NCI-H1092 (cell line): Measurements from ENCODE around the gene NCOR1.
A peak's percentile ranks its signal among the peaks of the same experiment; 100 is the strongest.
"Not testable (repeated sequence)": the region's sequence is repeated elsewhere in the genome, so short reads cannot be mapped to it uniquely, and the experiment has no call there.

ENCODE experiments used
- DNase-seq: peaks from one replicate; lab custom pipeline; 2025; lab: John Stamatoyannopoulos, UW

The NCOR1 gene

GRCh38 chr17:16091773-16092172, 123.6 kb downstream of the NCOR1 start:
- no peak for DNase-seq

GRCh38 chr17:16086957-16087356, 128.4 kb downstream of the NCOR1 start:
- DNase-seq: no peak

DNA sequence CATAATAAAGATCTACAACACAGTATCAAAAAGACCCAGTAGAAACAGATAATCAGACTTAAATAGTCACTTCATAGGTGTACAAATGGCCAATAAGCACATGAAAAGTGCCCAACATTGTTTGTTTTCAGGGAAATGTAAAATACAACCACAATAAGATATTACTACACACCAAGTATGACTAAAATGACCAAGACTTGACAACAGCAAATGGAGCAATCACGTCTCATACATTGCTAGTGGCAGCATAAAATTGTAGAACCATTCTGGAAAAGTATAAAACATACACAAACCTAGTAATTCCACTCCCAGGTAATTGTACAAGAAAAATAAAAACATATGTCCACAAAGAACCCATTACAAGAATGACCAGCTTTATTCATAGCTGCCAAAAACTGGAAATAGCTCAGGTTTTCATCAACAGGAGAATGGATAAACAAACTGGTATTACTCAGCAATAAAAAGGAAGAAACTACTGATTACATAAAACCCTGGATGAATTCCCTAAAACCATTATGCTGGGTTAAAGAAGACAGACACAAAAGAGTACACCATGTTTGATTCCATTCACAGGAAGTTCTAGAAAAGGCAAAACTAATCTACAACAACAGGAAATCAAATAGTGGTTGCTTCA, 130.2 kb downstream of the NCOR1 start:
- DNase-seq: no peak

- DNase-seq: no peak
Observed at GRCh38 chr17:16083223-16083622, 132.1 kb downstream of the NCOR1 start.

- no peak for DNase-seq
Observed at GRCh38 chr17:16081507-16082087, 133.7 kb downstream of the NCOR1 start.

DNA sequence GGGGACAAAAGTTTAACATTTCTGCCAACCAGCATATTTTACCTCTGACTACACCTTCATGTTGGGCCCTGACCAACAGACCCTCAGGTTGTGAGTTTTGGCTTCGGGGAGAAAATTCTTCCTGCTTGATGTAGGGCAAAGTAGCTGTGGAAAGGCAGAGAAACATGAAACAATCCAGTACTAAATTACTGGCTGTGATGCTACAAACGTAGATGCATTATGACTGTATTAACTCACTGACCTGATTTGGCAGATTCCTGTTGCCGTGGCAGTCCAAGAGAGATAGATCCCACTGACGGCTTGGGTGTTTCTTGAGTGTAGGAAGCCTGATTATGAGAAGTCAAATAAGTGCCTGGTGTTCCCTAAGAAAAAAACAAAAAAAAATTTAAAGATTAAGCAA, 135.0 kb downstream of the NCOR1 start:
- no peak for DNase-seq

GRCh38 chr17:16075949-16076348, 139.4 kb downstream of the NCOR1 start:
- DNase-seq: no peak

GRCh38 chr17:16074423-16074822, 140.9 kb downstream of the NCOR1 start:
- no peak for DNase-seq

DNA sequence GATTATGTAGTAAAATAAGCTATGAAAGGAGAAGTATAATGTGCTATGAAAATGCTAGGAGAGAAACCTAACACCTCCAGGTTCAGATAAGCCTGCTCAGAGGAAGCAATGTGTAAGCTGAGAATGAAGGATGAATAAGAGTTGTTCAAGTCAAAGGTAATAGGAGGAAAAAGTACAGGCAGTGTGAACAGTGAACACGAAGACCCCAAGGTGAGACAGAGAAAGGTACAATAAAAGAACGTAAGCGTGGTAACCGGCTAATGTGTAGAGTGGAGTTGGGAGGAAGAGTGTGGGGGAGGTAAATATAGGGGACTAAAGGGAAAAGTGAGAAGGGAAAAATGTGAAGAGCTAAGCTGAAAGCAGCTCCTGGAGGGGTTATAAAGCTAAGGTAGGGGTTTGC, 141.5 kb downstream of the NCOR1 start:
- no peak for DNase-seq

- no peak for DNase-seq
Observed at GRCh38 chr17:16072031-16072430, 143.3 kb downstream of the NCOR1 start.

DNA sequence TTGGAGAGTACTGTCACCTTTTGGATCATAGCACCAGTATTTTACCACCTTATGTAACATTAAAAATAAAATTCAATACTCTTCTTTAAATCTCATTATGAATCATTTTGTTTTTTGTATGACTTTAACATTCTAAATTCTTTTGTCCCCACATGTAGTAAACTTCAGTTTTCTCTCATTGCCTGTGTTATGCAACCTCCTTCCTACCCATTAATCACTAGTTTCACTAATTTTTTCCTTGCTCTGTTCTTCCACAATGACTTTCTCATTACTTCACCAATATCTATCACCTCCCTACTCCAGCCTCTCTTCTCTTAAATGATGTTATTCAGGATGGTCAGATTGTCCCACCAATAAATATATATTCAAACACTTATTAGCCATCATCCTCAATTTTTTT, 147.0 kb downstream of the NCOR1 start:
- no peak for DNase-seq

GRCh38 chr17:16066125-16066524, 149.2 kb downstream of the NCOR1 start:
- DNase-seq: no peak

DNA sequence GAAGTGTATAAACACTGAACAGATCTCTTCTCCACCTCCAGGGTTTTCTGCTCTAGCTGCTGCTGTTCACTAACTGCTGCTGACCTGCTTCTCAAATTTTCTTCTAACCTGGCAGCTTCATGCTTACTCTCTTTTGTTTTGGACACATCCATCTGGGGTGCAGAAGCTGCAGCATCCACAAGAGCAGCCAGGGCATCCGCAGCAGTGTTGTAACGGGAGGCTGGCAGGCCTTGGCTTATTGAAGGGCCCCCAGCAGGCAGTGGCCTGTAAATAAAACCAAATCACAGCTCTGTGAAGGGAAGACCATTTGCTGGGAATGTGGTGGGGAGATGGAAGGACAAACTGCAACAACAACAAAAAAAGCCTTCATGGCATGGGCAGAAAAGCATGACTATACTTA, 153.7 kb downstream of the NCOR1 start:
- no peak for DNase-seq

DNA sequence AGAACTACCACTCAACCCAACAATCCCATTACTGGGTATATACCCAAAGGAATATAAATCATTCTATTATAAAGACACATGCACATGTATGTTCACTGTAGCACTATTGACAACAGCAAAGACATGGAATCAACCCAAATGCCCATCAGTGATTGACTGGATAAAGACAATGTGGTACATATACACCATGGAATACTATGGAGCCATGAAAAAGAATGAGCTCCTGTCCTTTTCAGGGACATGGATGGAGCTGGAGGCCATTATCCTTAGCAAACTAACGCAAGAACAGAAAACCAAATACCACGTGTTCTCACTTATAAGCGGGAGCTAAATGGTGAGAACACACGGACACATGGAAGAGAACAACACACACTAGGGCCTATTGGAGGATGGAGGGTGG, 160.2 kb downstream of the NCOR1 start:
- not testable (repeated sequence) for DNase-seq

GRCh38 chr17:16052486-16052885, 162.8 kb downstream of the NCOR1 start:
- no peak for DNase-seq

DNA sequence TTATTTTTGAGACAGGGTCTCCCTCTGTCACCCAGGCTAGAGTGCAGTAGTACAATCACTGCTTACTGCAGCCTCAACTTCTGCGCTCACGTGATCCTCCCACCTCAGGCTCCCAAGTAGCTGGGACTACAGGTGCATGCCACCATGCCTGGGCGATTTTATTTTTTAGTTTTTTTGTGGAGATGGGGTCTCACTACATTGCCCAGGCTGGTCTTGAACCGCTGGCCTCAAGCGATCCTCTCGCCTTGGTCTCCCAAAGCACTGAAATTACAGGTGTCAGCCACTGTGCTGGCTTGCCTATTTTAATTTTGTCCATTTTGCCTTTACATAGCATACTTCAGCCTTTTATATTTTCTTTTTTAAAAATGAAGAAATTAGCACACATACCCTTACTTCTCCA, 164.5 kb downstream of the NCOR1 start:
- DNase-seq: no peak

- DNase-seq: no peak
Observed at GRCh38 chr17:16048811-16049449, 166.4 kb downstream of the NCOR1 start.

- DNase-seq: no peak
Observed at GRCh38 chr17:16046966-16047365, 168.4 kb downstream of the NCOR1 start.

- peak; percentile 10 for DNase-seq
Observed at GRCh38 chr17:16044487-16044886, 170.8 kb downstream of the NCOR1 start.

- DNase-seq: no peak
Observed at GRCh38 chr17:16040710-16041251, 174.6 kb downstream of the NCOR1 start.

DNA sequence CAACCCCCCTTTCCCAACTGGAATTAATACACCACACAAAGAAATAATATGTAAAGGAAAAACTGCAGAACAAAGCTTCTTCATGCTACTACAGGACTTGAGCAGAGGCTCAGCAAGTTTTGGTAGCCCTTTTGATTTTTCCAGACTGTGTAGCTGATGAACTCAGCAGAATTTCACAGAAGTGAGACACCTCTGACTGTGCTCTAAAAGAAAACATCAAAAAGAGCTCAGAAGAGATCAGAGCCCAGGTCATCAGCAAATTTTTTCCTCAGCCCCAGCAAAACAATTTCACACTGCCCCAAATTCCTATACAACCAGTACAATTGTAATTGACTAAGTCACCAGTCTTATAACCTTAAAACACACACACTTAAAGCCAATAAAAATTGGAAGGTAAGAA, 177.7 kb downstream of the NCOR1 start:
- DNase-seq: no peak

GRCh38 chr17:16036261-16036660, 179.1 kb downstream of the NCOR1 start:
- no peak for DNase-seq

DNA sequence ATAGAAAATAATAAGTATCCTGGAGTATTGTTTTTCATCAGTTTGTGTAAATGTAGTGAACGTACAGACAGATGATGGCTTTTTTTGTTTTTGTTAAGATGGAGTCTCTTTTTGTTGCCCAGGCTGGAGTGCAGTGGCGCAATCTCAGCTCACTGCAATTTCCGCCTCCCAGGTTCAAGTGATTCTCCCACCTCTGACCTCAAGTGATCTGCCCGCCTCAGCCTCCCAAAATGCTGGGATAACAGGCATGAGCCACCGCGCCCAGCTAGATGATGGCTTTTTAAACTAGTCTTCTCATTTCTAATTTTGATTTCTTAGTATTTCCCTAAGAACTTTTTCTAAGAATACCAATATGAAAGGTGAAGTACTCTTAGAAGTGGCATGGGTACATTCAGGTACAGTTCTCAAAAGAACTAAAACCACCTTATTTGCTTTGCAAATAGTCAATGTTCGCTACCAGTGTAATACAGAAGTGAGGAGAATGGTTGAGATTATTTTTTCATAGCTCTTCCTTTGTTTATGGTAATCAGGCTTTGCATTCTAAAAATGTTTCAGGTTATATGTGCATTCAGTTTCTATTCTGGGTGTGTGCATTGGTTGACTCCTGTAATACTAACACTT, 181.5 kb downstream of the NCOR1 start:
- no peak for DNase-seq
